OCI-LY1 (cell line): ENCODE results near the gene CA12.

Experiments used
- EZH2 ChIP-seq: fragments of 200-600 bp; sonication (generic), shearing (Covaris generic); IDR thresholded peaks from 2 replicates; pipeline ENCODE4 v1.8.0; 2017; ENCODE audit warnings: borderline replicate concordance, mixed run types, mild to moderate bottlenecking, antibody characterized with exemption, low read length, moderate library complexity, mixed read lengths
- TF ChIP-seq, protein P1 (sequence below): fragments of 200-600 bp; sonication (generic), shearing (Covaris generic); IDR thresholded peaks from 2 replicates; pipeline ENCODE4 v1.5.1; 2017; ENCODE audit warnings: mild to moderate bottlenecking, antibody characterized with exemption, low read length, moderate library complexity, mixed read lengths

DNA sequence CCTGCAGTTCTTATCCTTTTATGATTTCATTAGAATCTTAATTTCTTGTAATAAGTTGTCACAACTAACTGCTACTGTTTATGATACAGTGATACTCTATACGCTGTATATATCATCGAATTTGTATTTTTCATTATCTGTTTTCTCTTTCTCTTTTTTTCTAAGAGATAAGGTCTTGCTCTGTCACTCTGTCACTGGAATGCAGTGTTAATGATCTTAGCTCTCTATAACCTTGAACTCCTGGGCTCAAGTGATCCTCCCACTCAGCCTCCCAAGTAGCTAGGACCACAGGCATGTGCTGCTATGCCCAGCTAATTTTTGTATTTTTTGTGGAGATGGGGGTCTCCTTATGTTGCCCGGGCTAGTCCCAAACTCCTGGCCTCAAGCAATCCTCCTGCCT lies 89.4 kb downstream of the CA12 start:
- TF ChIP-seq, protein P1, sequence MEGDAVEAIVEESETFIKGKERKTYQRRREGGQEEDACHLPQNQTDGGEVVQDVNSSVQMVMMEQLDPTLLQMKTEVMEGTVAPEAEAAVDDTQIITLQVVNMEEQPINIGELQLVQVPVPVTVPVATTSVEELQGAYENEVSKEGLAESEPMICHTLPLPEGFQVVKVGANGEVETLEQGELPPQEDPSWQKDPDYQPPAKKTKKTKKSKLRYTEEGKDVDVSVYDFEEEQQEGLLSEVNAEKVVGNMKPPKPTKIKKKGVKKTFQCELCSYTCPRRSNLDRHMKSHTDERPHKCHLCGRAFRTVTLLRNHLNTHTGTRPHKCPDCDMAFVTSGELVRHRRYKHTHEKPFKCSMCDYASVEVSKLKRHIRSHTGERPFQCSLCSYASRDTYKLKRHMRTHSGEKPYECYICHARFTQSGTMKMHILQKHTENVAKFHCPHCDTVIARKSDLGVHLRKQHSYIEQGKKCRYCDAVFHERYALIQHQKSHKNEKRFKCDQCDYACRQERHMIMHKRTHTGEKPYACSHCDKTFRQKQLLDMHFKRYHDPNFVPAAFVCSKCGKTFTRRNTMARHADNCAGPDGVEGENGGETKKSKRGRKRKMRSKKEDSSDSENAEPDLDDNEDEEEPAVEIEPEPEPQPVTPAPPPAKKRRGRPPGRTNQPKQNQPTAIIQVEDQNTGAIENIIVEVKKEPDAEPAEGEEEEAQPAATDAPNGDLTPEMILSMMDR = no peak
- TF ChIP-seq EZH2 = no peak
